Coronary artery (tissue), 2 donors: ENCODE results near the gene TEAD1.

Experiments
- DNase-seq: peaks from one replicate; pipeline ENCODE4 v3.0.0-alpha.2; 2017; ENCODE audit warnings: low spot score
- H3K27ac ChIP-seq, 2 donors: fragments of 200-600 bp; sonication (generic); one replicate each; pipeline ENCODE4 v1.5.1; 2016 to 2019
- H3K4me3 ChIP-seq: fragments of 200-600 bp; sonication (generic); 2 replicates; pipeline ENCODE4 v1.5.1; 2016; ENCODE audit warnings: mild to moderate bottlenecking, moderate library complexity
- TF ChIP-seq, protein P1 (sequence below): fragments of 200-600 bp; sonication (generic); IDR thresholded peaks from one replicate; pipeline ENCODE4 v1.5.1; 2019; ENCODE audit warnings: antibody characterized with exemption

TEAD1 gene

DNA sequence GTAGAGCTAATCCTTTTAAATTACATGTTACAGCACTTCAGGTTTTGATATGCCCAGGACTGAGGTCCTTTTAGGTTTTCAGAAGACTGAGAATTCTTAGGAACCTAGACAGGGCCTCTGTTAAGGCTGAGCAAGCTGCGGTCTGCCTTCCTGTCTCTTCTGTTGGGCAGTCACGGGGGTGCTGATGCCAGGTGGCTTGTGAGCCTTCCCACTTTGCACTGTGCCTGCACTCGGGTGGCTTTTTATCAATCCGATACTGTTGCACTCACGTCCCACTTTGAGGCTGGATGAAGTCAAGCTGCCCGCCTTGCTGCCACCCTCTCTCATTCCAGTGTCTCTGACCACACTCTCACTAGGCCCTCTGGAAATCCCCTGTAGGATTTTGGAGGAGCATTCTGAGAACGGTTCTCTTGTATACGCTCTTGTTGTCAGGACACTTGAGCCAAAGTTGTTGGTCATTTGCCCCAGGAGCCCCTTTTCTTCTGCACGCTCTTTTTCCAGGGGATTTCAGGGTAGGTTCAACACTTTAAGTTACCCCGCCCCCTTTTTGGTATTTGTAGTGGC lies 141.8 kb downstream of the TEAD1 start:
- H3K27ac ChIP-seq = no peak overlapping the region
- TF ChIP-seq, protein P1, sequence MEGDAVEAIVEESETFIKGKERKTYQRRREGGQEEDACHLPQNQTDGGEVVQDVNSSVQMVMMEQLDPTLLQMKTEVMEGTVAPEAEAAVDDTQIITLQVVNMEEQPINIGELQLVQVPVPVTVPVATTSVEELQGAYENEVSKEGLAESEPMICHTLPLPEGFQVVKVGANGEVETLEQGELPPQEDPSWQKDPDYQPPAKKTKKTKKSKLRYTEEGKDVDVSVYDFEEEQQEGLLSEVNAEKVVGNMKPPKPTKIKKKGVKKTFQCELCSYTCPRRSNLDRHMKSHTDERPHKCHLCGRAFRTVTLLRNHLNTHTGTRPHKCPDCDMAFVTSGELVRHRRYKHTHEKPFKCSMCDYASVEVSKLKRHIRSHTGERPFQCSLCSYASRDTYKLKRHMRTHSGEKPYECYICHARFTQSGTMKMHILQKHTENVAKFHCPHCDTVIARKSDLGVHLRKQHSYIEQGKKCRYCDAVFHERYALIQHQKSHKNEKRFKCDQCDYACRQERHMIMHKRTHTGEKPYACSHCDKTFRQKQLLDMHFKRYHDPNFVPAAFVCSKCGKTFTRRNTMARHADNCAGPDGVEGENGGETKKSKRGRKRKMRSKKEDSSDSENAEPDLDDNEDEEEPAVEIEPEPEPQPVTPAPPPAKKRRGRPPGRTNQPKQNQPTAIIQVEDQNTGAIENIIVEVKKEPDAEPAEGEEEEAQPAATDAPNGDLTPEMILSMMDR = no peak
- no peak for DNase-seq
- H3K4me3 ChIP-seq = no peak overlapping the region

DNA sequence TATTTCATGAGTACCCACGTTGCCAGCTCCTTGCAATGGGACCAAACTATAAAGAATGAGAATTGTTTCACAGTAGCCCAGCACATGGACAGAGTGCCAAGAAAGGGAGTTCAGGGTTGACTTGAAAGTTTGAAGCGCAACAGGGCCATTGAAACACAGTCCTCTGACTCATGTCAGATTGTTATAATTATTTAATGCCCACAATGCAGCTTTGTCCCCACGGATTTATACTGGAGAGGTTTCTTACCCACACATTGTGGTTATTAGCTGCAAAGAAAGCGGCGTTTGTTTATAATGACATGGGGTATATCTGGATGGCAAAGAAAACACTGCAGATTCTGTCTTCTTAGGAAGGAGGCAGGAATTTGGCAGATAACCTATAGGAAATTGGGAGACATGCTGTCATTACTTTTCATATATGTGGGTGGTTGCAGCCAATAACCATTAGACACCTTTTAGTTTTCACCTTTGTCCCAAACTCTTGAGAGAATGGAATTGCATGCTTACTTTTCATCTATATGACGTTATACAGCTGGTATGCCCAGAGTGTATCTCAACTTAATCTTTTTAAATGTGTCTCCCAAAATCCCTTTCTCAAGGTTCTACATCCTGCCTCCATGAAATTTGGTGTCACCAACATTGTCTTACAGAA lies 143.6 kb downstream of the TEAD1 start:
- Histone ChIP-seq H3K4me3 (no peak overlapping the region), H3K27ac (no peak overlapping the region)
- no peak for DNase-seq
- TF ChIP-seq, protein P1 = no peak

DNA sequence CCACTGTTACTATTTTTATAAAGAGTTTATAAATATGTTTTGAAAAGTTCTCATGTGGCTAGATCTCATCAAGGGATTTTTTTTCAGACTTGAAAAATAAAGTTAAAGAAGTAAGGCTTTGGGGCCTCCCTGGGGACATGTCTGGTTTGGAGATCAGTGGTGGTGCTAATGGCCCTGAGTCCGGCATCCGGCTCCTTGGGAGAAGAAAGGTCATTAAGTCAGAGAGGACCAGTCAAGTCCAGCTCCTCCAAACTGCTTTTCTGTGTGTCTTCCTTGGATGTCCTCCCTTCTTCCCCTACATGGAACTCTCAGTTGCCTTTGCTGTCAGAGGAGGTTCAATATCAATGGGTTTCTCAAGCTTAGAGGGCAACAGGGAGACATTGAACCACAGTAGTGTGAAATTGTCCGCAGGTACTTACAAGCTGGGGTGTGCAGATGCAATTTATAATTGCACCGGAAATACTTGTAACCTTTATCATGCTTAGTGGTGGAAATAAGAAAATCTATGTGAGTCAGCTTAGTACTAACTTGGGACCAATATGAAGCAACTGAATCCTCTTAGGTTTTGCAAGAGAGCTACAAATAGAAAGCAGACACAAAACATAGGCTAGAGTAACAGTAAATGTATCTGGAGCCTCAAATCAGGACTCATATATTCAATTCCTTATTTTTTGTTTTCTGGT lies 144.3 kb downstream of the TEAD1 start:
- TF ChIP-seq, protein P1 = no peak
- no peak overlapping the region for H3K4me3 ChIP-seq
- DNase-seq = no peak
- H3K27ac ChIP-seq = peak overlapping the region in 1 of 2 donors; percentile 59

DNA sequence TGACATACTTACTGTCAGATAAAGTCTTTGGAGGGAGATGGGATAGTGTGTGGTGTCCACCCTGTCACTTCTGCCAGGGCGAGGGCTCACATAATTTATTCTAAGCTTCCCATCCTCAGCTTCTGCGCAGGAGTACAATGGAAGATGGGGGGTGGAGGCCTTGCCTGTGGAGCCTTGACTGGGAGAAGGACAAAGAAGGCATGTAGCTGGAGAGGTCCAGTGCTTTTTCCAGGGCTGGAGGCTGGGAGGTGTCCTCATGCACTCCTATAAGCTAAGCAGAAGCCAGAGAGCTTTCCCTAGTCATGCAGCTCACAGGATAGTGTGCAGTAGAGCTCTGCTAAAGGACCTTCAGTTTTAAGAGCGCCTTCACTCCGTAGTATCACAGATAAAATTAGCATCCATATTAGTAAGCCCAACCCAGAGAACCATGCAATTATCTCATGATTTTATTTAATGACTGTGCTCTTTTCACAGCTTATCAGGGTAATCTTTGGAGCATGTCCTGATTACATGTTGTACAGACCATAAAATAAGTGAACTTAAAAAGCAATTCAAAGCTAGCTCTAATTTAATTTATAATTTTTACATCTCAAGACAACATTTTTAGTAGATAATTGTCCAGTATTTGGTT lies 148.3 kb downstream of the TEAD1 start:
- TF ChIP-seq, protein P1 = no peak
- no peak overlapping the region for H3K27ac ChIP-seq
- no peak for DNase-seq
- no peak overlapping the region for H3K4me3 ChIP-seq

DNA sequence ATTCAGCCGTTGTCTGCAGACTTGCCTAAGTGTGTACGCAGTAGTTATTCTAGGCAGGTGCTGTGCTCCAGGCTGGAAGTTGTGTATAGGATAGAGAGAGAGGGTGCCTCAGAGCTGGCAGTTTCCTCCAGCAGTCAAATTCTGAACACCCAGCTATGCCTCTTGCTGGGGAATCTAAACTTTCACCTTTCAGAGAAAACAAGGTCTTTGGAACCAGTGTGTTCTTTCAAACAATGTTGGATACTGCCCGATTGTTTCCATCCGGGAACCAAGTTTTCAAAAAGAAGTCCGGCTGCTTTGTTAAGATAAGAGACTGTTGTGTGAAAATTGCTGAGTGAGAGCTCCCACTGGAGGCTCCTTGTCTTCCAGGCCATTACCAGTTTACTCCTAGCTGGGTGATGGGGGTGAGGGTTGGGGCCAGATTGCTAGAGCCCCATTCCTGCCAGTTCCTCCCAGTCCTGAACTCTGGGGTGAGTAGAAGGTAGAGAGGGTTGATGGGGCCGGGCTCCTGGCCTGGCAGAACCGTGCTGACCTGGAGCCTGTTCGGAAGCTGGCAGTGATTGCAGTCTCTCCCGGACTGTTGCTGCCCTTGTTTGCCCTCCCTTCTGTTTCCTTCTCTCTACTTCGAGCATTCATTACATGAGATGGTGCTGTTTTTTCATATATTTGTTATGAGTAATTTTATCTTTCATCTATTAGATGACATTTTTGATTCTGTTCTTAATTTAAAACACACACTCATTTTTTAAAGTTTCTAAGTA lies 150.2 kb downstream of the TEAD1 start:
- TF ChIP-seq, protein P1 = no peak
- H3K27ac ChIP-seq = peak overlapping the region in 1 of 2 donors; percentile 57
- DNase-seq = no peak

DNA sequence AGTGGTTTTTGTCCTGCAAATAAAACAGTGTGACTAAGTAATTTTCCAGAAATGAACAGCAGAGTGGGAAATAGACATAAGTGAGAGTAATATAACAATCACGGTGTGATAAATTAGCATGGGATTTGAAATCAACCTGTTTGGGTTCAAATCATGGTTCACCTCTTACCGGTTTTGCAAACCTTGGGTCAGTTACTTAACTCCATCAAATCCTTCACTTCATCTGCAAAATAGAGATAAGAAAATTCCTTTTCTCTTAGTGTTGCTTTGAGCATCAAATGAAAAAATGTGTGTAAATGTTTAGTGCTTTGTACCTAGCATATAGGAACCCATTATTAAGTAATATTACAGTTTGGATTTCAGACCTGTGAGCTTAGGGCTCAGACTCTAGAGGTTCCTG lies 152.2 kb downstream of the TEAD1 start:
- TF ChIP-seq, protein P1 = no peak
- DNase-seq = no peak
- Histone ChIP-seq H3K27ac (no peak overlapping the region), H3K4me3 (no peak overlapping the region)

More for the DNA sequence above, 150.2 kb downstream of the TEAD1 start:
- no peak overlapping the region for H3K4me3 ChIP-seq
